NCI-H2171 (cell line): ENCODE results near the gene SBF2.
"Not testable (repeated sequence)": the region's sequence is repeated elsewhere in the genome, so short reads cannot be mapped to it uniquely, and the experiment has no call there.

Source experiments
- DNase-seq: peaks from one replicate; lab custom pipeline; 2025; lab: John Stamatoyannopoulos, UW

Gene SBF2

GRCh38 chr11:10012068-10012467 lies 282.0 kb downstream of the SBF2 start:
- no peak for DNase-seq

- DNase-seq, result no peak
These were observed 288.0 kb downstream of the SBF2 start for GRCh38 chr11:10005955-10006525.

DNA sequence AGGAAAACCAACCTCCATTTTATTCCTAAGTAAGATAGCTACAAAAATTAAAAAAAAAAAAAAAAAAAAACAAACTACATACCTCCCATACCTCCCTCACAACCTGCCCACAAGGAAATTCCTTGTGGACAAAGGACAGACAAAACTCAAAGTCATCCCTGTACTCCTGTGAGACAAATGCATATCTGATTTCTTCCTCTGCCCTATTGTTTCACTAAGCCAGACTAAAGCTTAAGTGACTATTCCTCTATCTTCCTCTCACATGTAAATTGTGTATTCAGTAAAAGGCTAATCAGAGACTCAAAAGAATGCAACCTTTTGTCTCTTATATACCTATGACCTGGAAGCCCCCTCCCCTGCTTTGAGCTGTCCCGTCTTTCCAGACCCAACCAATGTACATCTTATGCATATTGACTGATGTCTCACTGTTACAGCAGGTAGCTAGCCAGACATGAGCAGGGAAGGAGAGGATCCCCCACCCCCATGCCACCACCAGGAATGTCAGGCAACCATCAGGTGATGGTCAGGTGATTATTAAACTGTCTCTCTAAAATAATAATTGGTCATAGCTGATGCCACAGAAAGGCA lies 289.4 kb downstream of the SBF2 start:
- DNase-seq, result no peak

GRCh38 chr11:10002221-10002620 lies 291.8 kb downstream of the SBF2 start:
- no peak for DNase-seq

GRCh38 chr11:9992306-9992705 lies 301.7 kb downstream of the SBF2 start:
- no peak for DNase-seq

GRCh38 chr11:9990221-9990973 lies 303.6 kb downstream of the SBF2 start:
- DNase-seq, result no peak

GRCh38 chr11:9987303-9987702 lies 306.7 kb downstream of the SBF2 start:
- DNase-seq, result not testable (repeated sequence)

GRCh38 chr11:9982796-9983579 lies 311.0 kb downstream of the SBF2 start:
- DNase-seq, result no peak

DNA sequence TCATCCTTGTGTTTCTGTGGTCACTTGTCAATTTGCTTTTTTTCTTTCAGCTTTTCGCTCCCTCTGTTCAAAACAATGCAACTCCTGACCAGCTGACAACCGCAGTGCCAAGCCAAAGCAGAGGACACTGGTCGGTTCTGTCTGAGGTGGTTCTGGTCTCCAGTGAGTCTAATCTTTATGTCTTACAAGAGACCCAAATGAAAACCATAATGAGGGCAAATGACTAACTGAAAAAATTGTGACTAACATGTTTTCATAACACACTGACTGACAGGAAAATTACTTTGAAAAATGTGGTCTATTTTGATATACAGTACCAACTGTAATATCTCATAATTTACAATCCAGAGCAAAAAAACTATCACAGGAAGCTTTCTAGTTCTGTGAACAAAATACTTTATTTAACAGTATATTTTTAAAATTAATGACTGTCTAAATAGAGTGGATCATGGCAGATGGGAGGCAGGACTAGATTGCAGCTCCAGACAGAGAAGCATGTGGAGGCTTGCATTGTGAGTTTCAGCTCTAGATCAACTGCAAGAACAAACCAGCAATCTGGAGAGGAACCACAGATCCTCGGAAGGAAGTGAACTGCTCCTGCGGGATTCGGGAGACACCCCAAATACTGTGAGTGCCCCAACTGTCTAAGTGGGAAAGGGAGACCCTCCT lies 311.8 kb downstream of the SBF2 start:
- no peak for DNase-seq

DNA sequence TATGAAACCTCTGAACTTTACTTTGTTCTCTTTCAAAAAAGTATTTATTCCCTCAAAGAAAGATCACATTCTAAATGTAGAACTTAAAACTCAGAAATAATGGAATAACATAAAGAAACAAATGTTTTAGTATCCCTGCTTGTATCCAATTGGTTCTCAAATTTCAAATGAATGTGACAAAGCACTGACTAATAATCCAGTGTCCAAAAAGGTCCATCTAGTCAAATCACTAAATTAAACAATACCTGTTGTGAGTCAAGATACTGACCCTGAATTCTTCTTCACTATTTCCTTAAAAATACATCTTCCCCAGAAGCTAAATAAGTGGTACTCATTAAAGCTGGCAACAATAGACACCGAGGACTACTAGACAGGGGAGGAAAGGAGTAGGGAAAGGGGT lies 313.1 kb downstream of the SBF2 start:
- DNase-seq, result no peak

DNA sequence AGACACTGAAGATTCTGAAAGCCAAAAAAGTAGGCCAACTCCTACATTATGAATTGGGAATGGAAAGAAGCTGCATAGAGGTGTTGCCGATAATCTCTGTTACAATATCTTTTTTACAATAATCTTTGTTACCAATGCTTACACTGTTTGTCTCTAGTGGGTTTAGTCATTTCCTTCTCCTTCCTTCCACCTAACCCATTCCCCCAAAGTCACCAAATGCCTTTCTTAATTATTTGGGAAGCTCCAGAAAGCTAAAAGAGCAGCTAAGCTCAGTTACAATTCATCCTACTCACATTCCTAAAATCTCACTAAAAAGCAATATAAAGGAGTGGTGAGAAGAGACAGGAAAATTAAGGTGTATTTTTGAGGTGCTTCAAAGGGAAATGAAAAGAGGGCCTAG lies 316.5 kb downstream of the SBF2 start:
- DNase-seq, result no peak

- DNase-seq, result no peak
These were observed 319.6 kb downstream of the SBF2 start for GRCh38 chr11:9974375-9974774.

- DNase-seq, result no peak
These were observed 320.1 kb downstream of the SBF2 start for GRCh38 chr11:9973921-9974320.

DNA sequence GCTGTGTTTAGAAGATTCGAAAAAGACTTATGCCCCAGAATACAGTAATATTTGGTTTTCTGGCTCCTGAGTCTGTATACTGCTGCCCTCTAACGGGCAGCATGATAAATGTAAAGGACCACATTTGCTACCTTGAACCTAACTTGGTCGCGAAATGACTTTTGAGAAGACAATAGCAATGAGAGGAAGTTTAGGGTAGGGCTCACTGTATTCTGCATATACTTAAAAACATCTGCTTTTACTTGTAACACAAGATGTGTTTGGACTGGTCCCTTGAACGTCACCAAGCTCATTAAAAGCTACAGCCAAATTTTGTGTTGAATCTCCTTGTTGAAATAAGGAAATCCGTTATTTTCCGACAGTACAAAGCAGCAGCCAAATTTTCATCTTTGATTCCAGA lies 321.0 kb downstream of the SBF2 start:
- DNase-seq, result no peak

- DNase-seq, result no peak
These were observed 322.1 kb downstream of the SBF2 start for GRCh38 chr11:9971894-9972293.

GRCh38 chr11:9969068-9969467 lies 325.0 kb downstream of the SBF2 start:
- no peak for DNase-seq

GRCh38 chr11:9962722-9963121 lies 331.3 kb downstream of the SBF2 start:
- no peak for DNase-seq

DNA sequence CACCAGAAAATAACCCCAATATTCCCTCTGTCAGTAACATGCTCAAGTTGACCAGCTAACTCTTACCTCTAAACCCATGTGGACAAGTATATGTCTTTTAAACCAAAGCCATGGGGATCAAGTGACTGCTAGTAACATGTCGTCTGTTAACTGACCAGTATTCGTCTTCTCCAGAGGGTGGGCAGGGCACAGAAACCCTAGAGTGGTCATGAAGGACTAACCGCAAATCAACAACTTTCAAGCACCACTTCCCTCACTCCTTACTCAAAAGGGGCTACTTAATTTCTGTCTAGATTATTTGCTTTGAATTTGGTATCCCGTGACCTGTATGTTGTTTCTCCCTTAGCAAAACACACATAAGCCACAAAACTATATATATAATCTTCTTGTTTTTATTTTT lies 336.9 kb downstream of the SBF2 start:
- DNase-seq, result no peak

DNA sequence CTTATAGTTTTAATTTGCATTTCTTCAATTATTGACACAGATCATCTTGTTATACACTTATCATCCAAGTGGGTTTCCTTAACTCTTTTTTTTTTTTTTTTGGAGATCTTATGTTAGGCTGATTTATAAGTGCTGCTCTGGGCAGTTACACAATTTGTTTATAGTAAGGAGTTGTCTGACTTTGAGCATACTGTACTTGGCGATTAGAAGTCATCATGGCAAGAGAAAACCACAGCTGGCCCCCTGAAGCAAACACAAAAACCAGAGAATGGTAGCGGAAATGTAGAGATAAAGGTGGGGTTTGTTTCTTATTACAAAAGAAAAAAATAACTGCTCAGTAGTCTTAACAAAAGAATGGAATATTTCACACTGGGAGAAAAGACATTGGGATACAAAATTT lies 337.5 kb downstream of the SBF2 start:
- DNase-seq, result no peak

DNA sequence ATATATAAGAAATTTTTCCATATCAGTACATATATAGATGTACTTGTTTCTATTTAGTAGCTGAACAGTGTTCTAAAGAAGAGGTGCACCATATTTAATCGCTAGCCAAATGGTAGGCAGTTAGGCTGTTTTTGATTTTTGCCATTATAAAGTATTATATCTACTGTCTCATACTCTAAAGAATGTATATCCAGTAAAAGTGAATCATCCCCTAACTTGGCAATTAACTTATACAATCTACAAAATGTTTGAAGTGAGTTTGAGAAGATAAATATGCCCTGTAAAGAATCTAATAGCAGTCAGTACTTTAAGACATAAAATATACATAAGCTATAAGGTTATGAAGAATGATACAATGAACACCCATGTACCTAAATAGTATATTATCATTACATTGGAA lies 338.6 kb downstream of the SBF2 start:
- no peak for DNase-seq

- no peak for DNase-seq
These were observed 339.9 kb downstream of the SBF2 start for GRCh38 chr11:9953994-9954626.
